GM21515 (cell line): ENCODE measurements around the gene ACOT11.

ENCODE experiments used
- ATAC-seq: cut with Tn5 transposase; IDR thresholded peaks from one replicate; pipeline ENCODE4 v1.9.1; 2021; ENCODE audit not compliant: unreplicated experiment

Gene ACOT11

DNA sequence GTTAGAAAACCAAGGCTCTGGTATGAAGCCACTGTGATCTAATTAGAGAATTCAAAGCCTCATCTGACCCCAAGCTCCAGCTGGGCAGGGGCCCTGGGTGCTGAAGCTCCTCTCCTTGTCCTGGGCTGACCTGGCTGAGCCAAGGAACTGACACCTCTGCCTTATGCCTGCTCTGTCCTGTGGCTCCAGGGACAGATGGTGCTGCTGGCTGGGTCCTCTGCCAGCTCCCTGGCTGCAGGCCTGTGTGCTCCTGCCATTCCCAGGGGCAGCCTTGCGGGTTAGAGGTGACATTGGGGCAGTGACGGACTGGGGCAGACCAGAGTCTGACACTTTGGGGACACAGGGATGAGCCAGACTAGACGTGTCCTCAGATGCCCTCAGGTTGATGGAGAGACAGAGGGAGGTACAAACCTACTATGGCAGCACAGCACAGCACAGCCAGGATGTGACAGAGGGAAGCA, 11.8 kb downstream of the ACOT11 start:
- ATAC-seq, result no peak

GRCh38 chr1:54564312-54565112, 16.5 kb downstream of the ACOT11 start:
- ATAC-seq, result no peak

- no peak for ATAC-seq
These were observed 17.1 kb downstream of the ACOT11 start for GRCh38 chr1:54565113-54565501.

- no peak for ATAC-seq
These were observed 18.6 kb downstream of the ACOT11 start for GRCh38 chr1:54566438-54567141.

DNA sequence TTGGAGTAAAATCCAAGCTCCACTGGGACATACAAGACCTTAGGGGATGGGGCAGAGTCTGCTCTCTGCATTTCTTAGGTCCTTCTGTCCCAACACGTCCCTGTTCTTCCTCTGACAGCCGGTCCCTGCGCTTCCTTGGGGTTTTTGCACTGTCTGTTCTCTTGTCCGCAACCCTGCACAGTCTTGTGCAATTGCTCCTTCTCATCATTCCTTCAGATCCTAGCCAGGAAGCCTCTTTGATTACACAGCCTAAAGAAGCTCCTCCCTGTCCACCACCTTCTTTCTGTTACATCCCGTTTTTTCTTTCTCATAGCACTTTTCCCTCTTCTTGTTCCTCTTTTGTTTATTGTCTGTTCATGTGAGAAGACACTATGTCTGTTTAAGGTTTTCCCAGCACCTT, 19.9 kb downstream of the ACOT11 start:
- ATAC-seq, result no peak

DNA sequence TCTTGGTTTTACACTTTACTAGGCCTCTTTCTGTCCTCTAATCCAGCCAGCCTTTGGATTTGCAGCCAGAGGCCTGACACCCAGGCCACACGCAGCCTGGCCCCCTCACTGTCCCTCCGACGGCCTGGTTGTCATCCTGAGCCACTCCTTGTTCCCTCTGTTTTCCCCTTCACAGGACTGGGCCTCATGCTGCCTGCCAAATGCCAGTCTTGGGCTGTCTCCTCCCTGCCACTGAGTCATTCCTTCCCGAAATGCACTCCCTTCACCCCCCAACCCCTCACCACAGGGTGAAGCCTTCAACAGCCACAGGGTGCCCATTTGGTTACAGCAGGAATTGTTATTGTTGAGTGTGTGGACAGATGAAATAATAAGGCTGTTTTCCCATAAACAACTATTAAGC, 21.3 kb downstream of the ACOT11 start:
- no peak for ATAC-seq

DNA sequence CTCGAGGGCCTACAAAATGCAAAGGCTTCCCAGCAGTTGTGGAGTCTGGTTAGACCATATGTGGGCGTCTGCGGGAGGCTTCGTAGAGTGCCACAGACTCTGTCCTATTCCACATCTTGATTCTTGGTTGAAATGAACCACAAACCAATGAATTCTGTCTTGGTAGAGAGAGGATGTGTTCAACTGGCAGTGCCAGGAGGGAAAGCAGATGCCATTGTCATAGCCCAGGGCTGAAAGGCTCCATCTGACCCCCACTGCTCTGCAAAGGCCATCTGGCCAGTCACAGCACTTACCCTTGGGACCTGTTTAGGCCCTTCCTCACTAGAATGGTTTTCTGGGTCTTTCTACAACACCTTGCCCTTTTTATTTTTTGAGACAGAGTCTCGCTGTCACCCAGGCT, 22.1 kb downstream of the ACOT11 start:
- no peak for ATAC-seq

GRCh38 chr1:54571326-54571725, 23.3 kb downstream of the ACOT11 start:
- no peak for ATAC-seq

DNA sequence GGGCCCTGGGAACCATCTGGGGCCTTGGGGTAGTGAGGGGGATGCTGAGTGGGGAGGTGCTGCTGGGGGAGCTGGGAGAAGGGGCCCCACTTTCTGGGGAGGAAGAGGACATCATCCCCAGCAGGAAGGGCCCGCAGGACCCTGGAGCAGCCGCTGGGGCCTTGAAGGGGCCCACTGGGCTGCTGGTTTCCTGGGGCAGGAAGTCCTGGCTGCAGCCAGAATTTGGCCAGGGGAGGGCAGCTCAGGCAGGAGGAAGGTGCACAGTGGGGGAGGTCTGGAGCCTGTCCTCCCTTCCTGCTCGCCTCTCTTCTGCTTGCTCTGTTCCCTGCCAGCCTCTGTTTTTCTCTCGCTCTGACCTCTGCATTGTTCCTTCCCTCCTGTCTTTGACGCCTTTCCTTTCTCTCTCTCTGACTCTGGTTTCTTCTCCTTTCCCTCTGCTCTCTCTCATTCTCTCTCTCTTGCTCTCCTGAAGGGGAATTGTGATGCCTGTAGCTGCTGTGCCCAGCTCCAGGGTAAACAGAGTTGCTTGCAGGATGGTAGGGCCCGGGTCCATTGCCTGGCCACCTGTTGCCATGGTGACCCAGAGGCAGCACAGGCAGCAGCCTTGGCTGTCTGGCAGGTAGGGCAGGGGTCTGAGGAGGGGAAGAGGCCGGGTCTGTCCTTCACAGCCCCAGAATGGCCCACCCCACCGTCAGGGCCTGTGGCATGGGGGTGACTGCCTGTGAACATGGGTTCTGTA, 23.9 kb downstream of the ACOT11 start:
- no peak for ATAC-seq

GRCh38 chr1:54572542-54572850, 24.5 kb downstream of the ACOT11 start:
- ATAC-seq, result no peak

DNA sequence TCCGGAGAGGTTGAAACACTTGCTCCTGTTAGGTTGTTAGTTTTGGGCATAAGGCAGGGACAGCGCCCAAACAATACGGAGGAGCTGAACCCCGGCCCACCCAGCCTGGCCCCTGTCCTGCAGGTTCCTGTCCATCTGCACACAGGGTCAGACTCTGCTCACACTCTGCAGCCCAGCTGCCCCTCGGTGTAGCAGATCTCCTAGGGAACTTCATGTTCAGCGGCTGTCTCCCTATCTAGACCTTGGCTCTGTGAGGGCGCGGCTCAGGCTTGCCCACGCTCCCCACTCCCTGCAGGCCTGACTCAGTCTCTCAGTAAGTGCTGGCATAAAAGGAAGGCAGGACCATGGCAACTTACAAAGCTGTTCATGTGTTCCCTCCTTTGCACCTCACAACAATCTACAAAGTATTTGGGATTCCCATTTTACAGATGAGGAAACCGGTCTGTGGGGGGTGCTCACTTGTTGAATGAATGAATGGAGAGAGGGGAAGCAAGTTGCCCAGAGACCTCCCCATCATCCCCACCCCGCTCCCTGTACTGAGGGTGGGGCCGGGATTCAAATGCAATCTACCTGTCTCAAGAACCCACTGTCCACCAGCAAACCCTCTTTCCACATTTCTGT, 26.2 kb downstream of the ACOT11 start:
- no peak for ATAC-seq

- ATAC-seq, result no peak
These were observed 27.1 kb downstream of the ACOT11 start for GRCh38 chr1:54575161-54575560.

DNA sequence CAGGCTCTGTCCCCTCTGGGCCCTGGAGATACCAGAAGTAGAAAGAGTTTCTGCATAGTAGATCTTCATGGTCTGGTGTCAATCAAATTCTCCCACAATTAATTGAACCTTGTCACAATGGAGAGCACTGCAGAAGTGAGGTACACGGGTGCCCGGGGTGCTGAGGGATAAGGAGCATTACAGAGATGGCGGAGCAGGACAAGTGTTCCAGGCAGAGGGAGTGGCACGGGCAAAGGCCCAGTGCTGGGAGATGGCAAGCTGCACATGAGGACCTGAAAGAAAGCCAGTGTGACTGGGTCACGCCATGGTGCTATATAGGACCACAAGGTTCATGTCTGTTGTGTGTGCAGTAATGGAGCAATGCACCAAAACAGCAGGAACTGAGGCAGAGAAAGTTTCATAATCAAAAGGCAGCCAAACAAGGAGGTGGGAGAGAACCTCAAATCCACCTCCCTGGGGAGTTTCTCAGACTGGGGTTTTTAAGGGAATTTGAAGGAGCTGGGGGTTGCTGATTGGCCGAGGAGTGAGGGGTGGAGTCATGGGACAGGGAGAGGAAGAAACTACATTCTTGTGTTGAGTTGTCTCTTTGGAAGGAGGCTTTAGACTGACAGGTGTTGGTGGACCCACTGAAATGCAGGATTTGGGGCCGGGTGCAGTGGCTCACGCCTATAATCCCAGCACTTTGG, 27.7 kb downstream of the ACOT11 start:
- no peak for ATAC-seq

DNA sequence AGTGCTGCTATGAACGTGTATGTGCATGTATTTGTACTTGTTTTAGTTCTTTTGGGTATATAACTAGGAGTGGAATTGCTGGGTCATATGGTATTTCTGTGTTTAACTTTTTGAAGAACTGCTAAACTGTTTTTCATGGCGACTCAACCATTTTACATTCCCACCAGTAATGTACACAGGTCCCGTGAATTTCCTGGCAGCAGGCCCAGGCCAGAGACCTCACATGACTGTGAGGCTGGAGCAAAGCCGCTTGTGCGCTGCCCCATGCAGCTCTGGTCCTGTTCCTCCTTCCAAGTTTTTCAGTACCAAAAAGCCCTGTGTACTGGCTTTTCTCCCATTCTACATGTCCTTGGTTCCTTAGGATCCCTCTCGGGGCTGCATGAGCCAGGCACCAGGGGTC, 29.6 kb downstream of the ACOT11 start:
- ATAC-seq, result no peak

DNA sequence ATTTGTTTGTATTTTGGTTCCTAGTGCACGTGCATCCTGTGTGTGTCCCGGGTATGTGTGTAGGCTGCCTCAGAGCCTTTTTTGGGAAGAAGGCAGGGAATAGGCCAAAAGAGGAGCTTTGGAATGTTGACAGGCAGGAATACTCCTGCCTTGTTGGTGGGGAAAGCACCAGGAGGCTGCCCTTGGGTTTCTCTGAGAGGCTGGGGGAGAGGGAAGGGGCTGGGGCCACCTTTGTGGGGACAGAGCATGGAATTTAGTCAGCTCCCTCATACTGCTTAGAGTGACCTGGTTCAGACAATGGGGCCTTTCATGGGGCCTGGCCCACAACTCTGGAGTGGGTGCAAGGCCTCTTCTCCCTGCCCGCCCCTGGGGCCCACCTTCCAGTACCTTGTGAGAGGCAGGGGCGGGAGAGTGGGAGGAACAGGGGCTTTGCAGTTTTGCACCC, 31.3 kb downstream of the ACOT11 start:
- ATAC-seq, result no peak

DNA sequence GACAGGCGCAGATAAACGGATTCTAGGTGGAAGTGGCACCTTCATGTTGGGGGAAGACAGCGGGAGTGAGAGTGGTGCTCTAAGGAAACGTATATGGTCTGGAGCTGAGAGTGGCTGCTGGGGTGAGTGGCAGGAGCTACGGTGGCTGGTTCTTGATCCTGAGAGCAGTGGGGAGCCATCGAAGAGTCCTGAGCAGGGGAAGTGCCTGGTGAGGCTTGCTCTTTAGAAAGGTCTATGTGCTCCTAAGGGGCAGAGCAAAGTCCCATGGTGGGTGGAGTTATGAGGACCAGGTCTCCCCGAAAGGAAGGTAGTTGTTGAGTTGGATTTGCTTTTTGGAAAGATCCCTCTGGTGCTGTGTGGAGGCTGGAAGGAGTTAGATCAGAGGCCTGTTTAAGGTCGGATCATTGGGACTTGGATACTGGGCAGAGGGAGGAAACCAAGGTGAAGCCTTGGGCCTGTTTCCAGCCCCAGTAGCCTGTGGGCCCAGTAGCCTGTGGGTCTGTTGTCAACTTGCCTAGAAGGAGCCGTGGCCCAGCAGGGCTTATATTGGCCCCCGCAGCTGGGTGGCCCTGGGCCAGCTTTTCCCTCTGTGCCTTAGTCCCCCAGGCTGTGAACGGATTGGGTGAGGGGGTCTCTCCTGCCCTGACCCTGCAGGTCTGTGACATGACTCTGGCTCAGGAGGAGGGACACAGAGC, 33.0 kb downstream of the ACOT11 start:
- ATAC-seq, result no peak

DNA sequence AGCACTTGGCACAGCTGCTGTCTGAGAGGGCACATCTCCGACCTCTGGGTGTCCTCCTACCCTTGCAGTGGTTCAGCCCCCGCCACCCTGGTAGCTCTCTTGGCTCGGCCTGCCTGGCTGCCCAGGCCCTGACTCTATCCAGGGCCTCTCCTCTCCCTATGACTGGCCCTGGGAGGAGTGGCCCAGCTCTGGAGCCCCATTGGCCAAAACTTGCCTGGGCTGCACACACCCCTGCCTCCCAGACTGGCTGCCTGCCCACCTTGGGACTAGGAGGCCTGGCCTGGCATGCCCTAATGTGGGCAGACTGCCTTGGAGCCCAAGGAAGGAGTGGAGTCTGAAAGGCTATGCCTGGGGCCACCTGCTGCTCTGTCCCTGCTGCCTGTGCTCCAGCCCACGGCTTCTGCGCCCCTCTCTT, 33.6 kb downstream of the ACOT11 start:
- no peak for ATAC-seq

DNA sequence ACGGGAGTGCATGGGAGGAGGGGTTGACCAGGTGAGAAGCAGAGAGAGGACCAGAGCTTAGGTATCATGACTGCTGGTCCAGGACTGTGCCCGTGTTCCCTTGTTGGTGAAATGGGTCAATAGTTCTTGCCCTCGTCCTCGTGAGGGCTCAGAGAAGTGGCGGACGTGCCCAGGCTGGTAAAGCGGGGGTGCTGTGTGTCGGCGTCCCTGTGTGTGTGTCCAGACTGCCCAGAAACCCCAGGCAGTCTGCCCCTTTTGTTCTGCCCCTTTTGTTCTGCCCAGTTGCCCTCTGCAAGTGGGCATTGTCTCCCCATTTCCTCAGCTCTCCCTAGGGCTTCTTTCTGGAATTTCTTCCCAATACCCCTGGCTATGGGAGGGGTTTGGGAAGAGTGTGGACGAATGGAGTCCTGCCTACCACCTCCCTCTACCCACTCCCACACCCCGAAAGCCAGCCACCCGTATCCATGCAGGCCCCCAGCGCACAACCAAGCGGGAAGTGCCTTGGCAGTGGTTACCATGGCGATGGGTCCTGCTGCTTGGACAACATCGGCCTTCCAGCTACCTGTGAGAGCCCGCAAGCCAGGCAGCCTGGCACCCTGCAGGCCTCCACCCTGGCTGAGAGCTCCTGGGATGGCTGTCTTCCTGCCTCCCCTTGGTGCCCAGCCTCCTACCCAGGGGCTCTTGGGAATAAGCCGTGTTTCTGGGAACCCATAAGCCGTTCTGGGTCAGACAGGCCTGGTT, 34.7 kb downstream of the ACOT11 start:
- no peak for ATAC-seq

GRCh38 chr1:54583307-54583686, 35.3 kb downstream of the ACOT11 start:
- no peak for ATAC-seq

GRCh38 chr1:54583871-54584270, 35.8 kb downstream of the ACOT11 start:
- no peak for ATAC-seq
